Neural cell (in vitro differentiated cells): ENCODE data around the gene RBM4. TPM values are rescaled to one million over a fixed set of nuclear protein-coding genes. Genes with fewer than 3 reads are reported as not detected.

Experiments
- H2AFZ ChIP-seq: fragments of 200-600, 300-800 bp; sonication (generic), shearing (Covaris generic); 2 replicates; pipeline ENCODE4 v1.6.0; 2014; ENCODE audit warnings: low read depth, mild to moderate bottlenecking, antibody characterized with exemption, low read length, moderate library complexity
- H3F3A ChIP-seq: fragments of 200-600 bp; shearing (Covaris generic); 2 replicates; pipeline ENCODE4 v1.6.1; 2016; ENCODE audit warnings: mild to moderate bottlenecking, moderate library complexity, mixed read lengths, antibody characterized with exemption, low read length; ENCODE audit not compliant: insufficient read depth, poor library complexity, severe bottlenecking
- H3K27ac ChIP-seq: fragments of 200-600, 300-800 bp; sonication (generic), shearing (Covaris generic); 2 replicates; pipeline ENCODE4 v1.5.1; 2014; ENCODE audit warnings: mild to moderate bottlenecking, low read length, moderate library complexity
- H3K27me3 ChIP-seq: fragments of 300-800, 200-600 bp; sonication (generic), shearing (Covaris generic); 2 replicates; pipeline ENCODE4 v1.6.0; 2014; ENCODE audit warnings: mild to moderate bottlenecking, low read depth, low read length, moderate library complexity; ENCODE audit not compliant: insufficient read depth
- H3K36me3 ChIP-seq: fragments of 300-800, 200-600 bp; sonication (generic), shearing (Covaris generic); 2 replicates; pipeline ENCODE4 v1.5.1; 2014; ENCODE audit warnings: mild to moderate bottlenecking, antibody characterized with exemption, low read length, moderate library complexity; ENCODE audit not compliant: insufficient read depth
- H3K4me2 ChIP-seq: fragments of 300-800, 200-600 bp; sonication (generic), shearing (Covaris generic); 2 replicates; pipeline ENCODE4 v1.6.0; 2014; ENCODE audit warnings: mild to moderate bottlenecking, low read length
- H3K4me3 ChIP-seq: fragments of 300-800, 200-600 bp; sonication (generic), shearing (Covaris generic); 2 replicates; pipeline ENCODE4 v1.5.1; 2014; ENCODE audit warnings: mild to moderate bottlenecking, low read length, moderate library complexity
- H3K79me2 ChIP-seq: fragments of 200-600 bp; shearing (Covaris generic); replicated peaks from 2 replicates; pipeline ENCODE4 v1.6.0; 2014; ENCODE audit warnings: mild to moderate bottlenecking, low read length, moderate library complexity; ENCODE audit not compliant: insufficient read depth
- H3K9ac ChIP-seq: fragments of 300-800, 200-600 bp; sonication (generic), shearing (Covaris generic); 2 replicates; pipeline ENCODE4 v1.6.1; 2016; ENCODE audit warnings: mild to moderate bottlenecking, low read length, mixed read lengths
- H3K9me2 ChIP-seq: fragments of 200-600 bp; shearing (Covaris generic); 2 replicates; pipeline ENCODE4 v1.6.1; 2016; ENCODE audit warnings: mild to moderate bottlenecking, low read length, mixed read lengths; ENCODE audit not compliant: insufficient read depth
- H3K9me3 ChIP-seq: fragments of 200-600, 300-800 bp; sonication (generic), shearing (Covaris generic); 2 replicates; pipeline ENCODE4 v1.6.1; 2016; ENCODE audit warnings: mild to moderate bottlenecking, mixed run types, low read length, moderate library complexity, mixed read lengths
- H4K20me1 ChIP-seq: fragments of 200-600 bp; shearing (Covaris generic); 2 replicates; pipeline ENCODE4 v1.6.1; 2016; ENCODE audit warnings: mild to moderate bottlenecking, mixed run types; ENCODE audit not compliant: insufficient read depth
- CTCF ChIP-seq: fragments of 450-650 bp; IDR thresholded peaks from 2 replicates; pipeline ENCODE4 v1.5.1; 2014; ENCODE audit warnings: antibody characterized with exemption, mild to moderate bottlenecking, moderate library complexity; ENCODE audit not compliant: poor library complexity, severe bottlenecking
- EP300 ChIP-seq: fragments of 450-650 bp; conservative IDR thresholded peaks from 2 replicates; pipeline ENCODE4 v1.6.1; 2014; ENCODE audit warnings: antibody characterized with exemption, mild to moderate bottlenecking, moderate library complexity; ENCODE audit not compliant: poor library complexity, severe bottlenecking
- EZH2 ChIP-seq: fragments of 200-600, 300-800 bp; shearing (Covaris generic), sonication (generic); IDR thresholded peaks from 2 replicates; pipeline ENCODE4 v1.6.1; 2014; ENCODE audit warnings: antibody characterized with exemption, low read length, borderline replicate concordance, mild to moderate bottlenecking; ENCODE audit not compliant: insufficient read depth, poor library complexity, severe bottlenecking
- MXI1 ChIP-seq: fragments of 450-650 bp; conservative IDR thresholded peaks from 2 replicates; pipeline ENCODE4 v1.6.1; 2014; ENCODE audit warnings: antibody characterized with exemption, mild to moderate bottlenecking; ENCODE audit not compliant: poor library complexity, severe bottlenecking
- POLR2AphosphoS5 ChIP-seq: IDR thresholded peaks from 2 replicates; pipeline ENCODE4 v1.6.1; 2012
- RAD21 ChIP-seq: fragments of 450-650 bp; conservative IDR thresholded peaks from 2 replicates; pipeline ENCODE4 v1.6.1; 2014; ENCODE audit warnings: antibody characterized with exemption, mild to moderate bottlenecking, moderate library complexity
- REST ChIP-seq: IDR thresholded peaks from 2 replicates; pipeline ENCODE4 v1.6.1; 2012; ENCODE audit warnings: borderline replicate concordance
- SMC3 ChIP-seq: fragments of 450-650 bp; conservative IDR thresholded peaks from 2 replicates; pipeline ENCODE4 v1.6.1; 2014; ENCODE audit warnings: antibody characterized with exemption, mild to moderate bottlenecking, moderate library complexity; ENCODE audit not compliant: poor library complexity
- TAF1 ChIP-seq: IDR thresholded peaks from 2 replicates; pipeline ENCODE4 v1.6.1; 2012; ENCODE audit warnings: low read depth
- polyA plus RNA-seq: library from polyadenylated mRNA; depleted of rRNA; stranded (reverse); fragments of >200 nt; gene quantifications from 2 replicates; pipeline ENCODE4 v1.2.3, GENCODE V29; 2014

Gene RBM4
- polyA plus RNA-seq, 1 donor from 2014 or later, result 456 TPM

DNA sequence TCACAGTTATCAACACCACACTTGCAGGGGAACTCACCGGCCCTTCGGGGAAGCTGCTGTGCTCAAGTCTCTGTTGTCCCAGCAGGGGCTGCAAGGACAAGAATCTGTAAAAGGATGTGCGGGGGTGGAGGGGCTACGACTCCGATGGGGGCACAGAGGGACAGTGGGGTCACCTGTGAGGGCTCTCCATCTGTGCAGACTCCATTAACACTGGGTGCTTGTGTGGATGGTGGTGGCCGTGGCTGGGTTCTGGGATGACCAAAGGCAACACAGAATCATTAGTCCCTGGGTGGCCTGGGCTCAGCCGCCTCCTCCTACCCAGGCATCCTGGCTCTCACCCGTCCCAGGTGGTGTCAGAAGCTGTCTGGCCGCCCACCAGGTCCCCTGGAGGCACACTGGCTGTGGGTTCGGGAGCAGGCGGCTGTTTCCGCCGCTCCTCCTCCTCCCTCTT is 49.4 kb downstream of the RBM4 start:
- Histone ChIP-seq H3K4me3 (no peak overlapping the region), H3F3A (no peaks in the 10 kb centered on the region), H3K4me2 (no peak overlapping the region), H3K9me2 (no peaks in the 10 kb centered on the region), H3K36me3 (no peaks in the 10 kb centered on the region), H3K79me2 (no peaks in the 10 kb centered on the region), H3K9ac (no peak overlapping the region), H3K27me3 (no peaks in the 10 kb centered on the region), H3K9me3 (no peaks in the 10 kb centered on the region), H4K20me1 (no peaks in the 10 kb centered on the region), H3K27ac (no peak overlapping the region), H2AFZ (no peak overlapping the region)
- TF ChIP-seq POLR2AphosphoS5 (no peak), SMC3 (no peak), MXI1 (no peak), EZH2 (no peak), RAD21 (no peak)

DNA sequence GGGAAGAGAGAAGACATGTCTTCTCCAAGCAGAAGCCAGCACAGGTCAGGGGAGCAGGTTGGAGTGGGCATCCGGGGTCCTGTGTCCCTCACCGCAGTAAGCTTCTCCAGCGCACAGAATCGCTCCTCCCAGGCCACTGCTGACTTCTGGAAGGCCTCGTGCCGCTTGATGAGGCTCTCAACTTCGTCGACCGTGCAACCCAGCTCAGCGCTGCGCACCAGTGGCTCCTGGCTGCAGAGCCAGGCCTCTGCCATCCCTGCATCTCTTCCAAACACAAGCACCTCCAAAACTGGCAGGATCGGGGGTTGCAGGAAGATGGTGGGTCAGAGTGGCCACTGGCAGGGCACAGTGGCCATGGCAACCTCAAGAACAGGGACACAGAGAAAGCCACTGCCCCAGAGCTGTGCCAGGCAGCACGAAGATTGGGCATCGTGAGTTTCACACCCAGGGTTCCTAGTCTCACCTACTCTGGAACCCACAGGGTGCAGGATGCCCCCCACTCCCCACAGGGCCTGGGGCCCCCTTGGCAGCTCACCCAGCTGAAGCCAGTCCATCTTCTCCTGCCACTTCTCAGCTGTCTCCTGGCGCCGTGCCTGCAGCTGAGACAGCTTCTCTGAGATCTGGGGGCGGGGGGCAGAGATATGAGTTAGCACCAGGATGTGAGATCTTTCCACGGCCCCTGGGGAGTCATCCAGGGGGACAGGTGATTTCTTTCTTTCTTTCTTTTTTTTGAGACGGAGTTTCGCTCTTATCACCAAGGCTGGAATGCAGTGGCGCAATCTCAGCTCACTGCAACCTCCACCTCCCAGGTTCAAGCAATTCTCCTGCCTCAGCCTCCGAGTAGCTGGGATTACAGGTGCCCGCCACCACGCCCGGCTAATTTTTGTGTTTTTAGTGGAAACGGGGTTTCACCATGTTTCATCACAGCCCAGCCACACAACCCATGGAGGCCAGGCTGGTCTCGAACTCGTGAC is 50.3 kb downstream of the RBM4 start:
- no peak overlapping the region for H2AFZ ChIP-seq
- no peak overlapping the region for H3K4me3 ChIP-seq
- no peaks in the 10 kb centered on the region for H3K27me3 ChIP-seq
- no peaks in the 10 kb centered on the region for H3K9me3 ChIP-seq
- H3K4me2 ChIP-seq, result no peak overlapping the region
- no peaks in the 10 kb centered on the region for H3K79me2 ChIP-seq
- no peak for TF ChIP-seq EZH2
- no peak for TF ChIP-seq RAD21
- no peak for TF ChIP-seq MXI1
- no peak for TF ChIP-seq TAF1
- TF ChIP-seq POLR2AphosphoS5, result no peak
- TF ChIP-seq REST, result no peak
- TF ChIP-seq EP300, result no peak
- TF ChIP-seq CTCF, result no peak
- TF ChIP-seq SMC3, result no peak
- H3K36me3 ChIP-seq, result no peaks in the 10 kb centered on the region
- H4K20me1 ChIP-seq, result no peaks in the 10 kb centered on the region
- no peak overlapping the region for H3K9ac ChIP-seq
- no peaks in the 10 kb centered on the region for H3F3A ChIP-seq
- H3K9me2 ChIP-seq, result no peaks in the 10 kb centered on the region
- H3K27ac ChIP-seq, result no peak overlapping the region
